ENCODE results near the gene CLTC. TPM values are rescaled to one million over a fixed set of nuclear protein-coding genes. Genes with fewer than 3 reads are reported as not detected.
A peak's percentile ranks its signal among the peaks of the same experiment; 100 is the strongest.

Gene CLTC
- total RNA-seq, 1 experiment from 2014 or later: 254 TPM

GRCh38 chr17:59693582-59693981 is 73.9 kb downstream of the CLTC start:
- H2BK5ac ChIP-seq (ENCODE audit: insufficient read length, low read length): no peak overlapping the region
- no peak overlapping the region for H3K18ac ChIP-seq (ENCODE audit: insufficient read length, low read depth, low read length)
- no peaks in the 10 kb centered on the region for H3K23me2 ChIP-seq (ENCODE audit: insufficient read length, low read depth, low read length, poor library complexity, severe bottlenecking)
- H3K79me1 ChIP-seq (ENCODE audit: insufficient read depth, low read depth, low read length, poor library complexity, severe bottlenecking): peaks cover 3% of the 10 kb centered on the region
- Mint-ChIP-seq H3K27ac (peak overlapping the region in 1 of 3 experiments; percentile 91; a peak in 3 of 7 replicates), H3K27me3 (ENCODE audit: low read depth) (no peaks in the 10 kb centered on the region), H3K4me1 (no peaks in the 10 kb centered on the region), H3K4me3 (no peak overlapping the region), H3K9me3 (no peaks in the 10 kb centered on the region), H3K36me3 (ENCODE audit: insufficient read depth in 1 of 3, low read depth in 3 of 3) (peaks cover 24 to 88% (median 73%) of the 10 kb centered on the region in 3 experiments; a peak in 6 of 7 replicates)
- no peak overlapping the region for H2BK120ac ChIP-seq (ENCODE audit: low read depth, low read length, poor library complexity, severe bottlenecking)
- no peak overlapping the region for H4K8ac ChIP-seq (replicated peaks; ENCODE audit: insufficient read length, low read depth, low read length)
- H3K14ac ChIP-seq (ENCODE audit: insufficient read depth, low read length): no peak overlapping the region
- H2BK12ac ChIP-seq (ENCODE audit: insufficient read length, low read depth, low read length): no peak overlapping the region
- H3K79me2 ChIP-seq (ENCODE audit: insufficient read depth, low read length): no peaks in the 10 kb centered on the region; the same call in 1 of the 2 replicates
- no peak overlapping the region for H3K4me2 ChIP-seq (ENCODE audit: insufficient read depth, insufficient read length, low read length)
- H3K9ac ChIP-seq (ENCODE audit: extremely low read depth, insufficient read length, low read length): no peak overlapping the region
- H3K9me3 ChIP-seq (ENCODE audit: control insufficient read depth, low read depth, low read length): no peaks in the 10 kb centered on the region
- H3K4ac ChIP-seq (ENCODE audit: low read depth, low read length): no peak overlapping the region
- H3T11ph ChIP-seq (ENCODE audit: low read length): no peak overlapping the region
- no CpG with 5 or more reads among the region's 7 CpGs for WGBS (ENCODE audit: extremely low coverage, insufficient read length, low lambda C conversion rate)
- no peak for DNase-seq
- no peak overlapping the region for H4K5ac ChIP-seq (ENCODE audit: insufficient read length, low read depth, low read length)
- H3K27me3 ChIP-seq (ENCODE audit: insufficient read depth, low read length): no peaks in the 10 kb centered on the region
- no peaks in the 10 kb centered on the region for H3K4me1 ChIP-seq (ENCODE audit: insufficient read depth, low read length)
- no peak overlapping the region for H4K91ac ChIP-seq (ENCODE audit: insufficient read length, low read depth, low read length)
- no peak overlapping the region for H3K23ac ChIP-seq (ENCODE audit: insufficient read length, low read depth, low read length)
- TF ChIP-seq CTCF (conservative IDR thresholded peaks at IDR 0.05): no peak
- H2AFZ ChIP-seq (ENCODE audit: low read length): no peak overlapping the region
- H3K27ac ChIP-seq (ENCODE audit: insufficient read length, low read depth, low read length): no peak overlapping the region
- H2BK15ac ChIP-seq (ENCODE audit: low read depth, low read length): no peak overlapping the region
- H2BK20ac ChIP-seq (ENCODE audit: low read depth, low read length, poor library complexity, severe bottlenecking): no peak overlapping the region
- H2AK5ac ChIP-seq (ENCODE audit: insufficient read length, low read length): no peak overlapping the region
- H3K56ac ChIP-seq (ENCODE audit: insufficient read length, low read depth, low read length): no peak overlapping the region
- no peaks in the 10 kb centered on the region for H4K20me1 ChIP-seq (ENCODE audit: control insufficient read depth, insufficient read depth, insufficient read length)

Data from H9 (cell line).